ENCODE results near the gene ATXN1.
"Not testable (repeated sequence)": the region's sequence is repeated elsewhere in the genome, so short reads cannot be mapped to it uniquely, and the experiment has no call there.

The ATXN1 gene

GRCh38 chr6:16760516-16761470 lies at the start of gene ATXN1:
Gene ATXN1 (minus strand): TSS chr6:16761460.
- DNase-seq, result no peak

GRCh38 chr6:16810411-16810810 lies 49.2 kb upstream of the ATXN1 start:
- DNase-seq, result no peak

GRCh38 chr6:16809753-16810358 lies 48.6 kb upstream of the ATXN1 start:
- DNase-seq, result no peak

- no peak for DNase-seq
Observed at GRCh38 chr6:16807956-16808355, 46.7 kb upstream of the ATXN1 start.

GRCh38 chr6:16806363-16806762 lies 45.1 kb upstream of the ATXN1 start:
- DNase-seq, result no peak

GRCh38 chr6:16805243-16805950 lies 44.1 kb upstream of the ATXN1 start:
- no peak for DNase-seq

- no peak for DNase-seq
Observed at GRCh38 chr6:16804546-16805242, 43.4 kb upstream of the ATXN1 start.

- no peak for DNase-seq
Observed at GRCh38 chr6:16803294-16804200, 42.3 kb upstream of the ATXN1 start.

- no peak for DNase-seq
Observed at GRCh38 chr6:16802071-16802470, 40.8 kb upstream of the ATXN1 start.

GRCh38 chr6:16800942-16801341 lies 39.7 kb upstream of the ATXN1 start:
- no peak for DNase-seq

GRCh38 chr6:16800341-16800740 lies 39.1 kb upstream of the ATXN1 start:
- no peak for DNase-seq

- DNase-seq, result no peak
Observed at GRCh38 chr6:16799279-16800193, 38.3 kb upstream of the ATXN1 start.

GRCh38 chr6:16793828-16794412 lies 32.7 kb upstream of the ATXN1 start:
- DNase-seq, result no peak

GRCh38 chr6:16789329-16790038 lies 28.2 kb upstream of the ATXN1 start:
- no peak for DNase-seq

- DNase-seq, result no peak
Observed at GRCh38 chr6:16787128-16787682, 25.9 kb upstream of the ATXN1 start.

- no peak for DNase-seq
Observed at GRCh38 chr6:16785496-16785895, 24.2 kb upstream of the ATXN1 start.

- DNase-seq, result not testable (repeated sequence)
Observed at GRCh38 chr6:16784957-16785356, 23.7 kb upstream of the ATXN1 start.

- no peak for DNase-seq
Observed at GRCh38 chr6:16783952-16784565, 22.8 kb upstream of the ATXN1 start.

- no peak for DNase-seq
Observed at GRCh38 chr6:16783509-16783908, 22.2 kb upstream of the ATXN1 start.

All from NCI-H2081 treated with DMSO at 0.1 percent for 48 hours (cell line).